Liver (tissue), 9 donors: ENCODE measurements around the gene KCNMB2. TPM values are rescaled to one million over a fixed set of nuclear protein-coding genes. Genes with fewer than 3 reads are reported as not detected.

ENCODE experiments used
- DNase-seq: peaks from one replicate; pipeline ENCODE4 v3.0.0-alpha.2; 2017; ENCODE audit warnings: low spot score
- H3K27ac ChIP-seq, 2 donors: one replicate each; pipeline ENCODE4 v1.7.0; 2013; ENCODE audit warnings: inconsistent platforms in 2 of 2, low read length in 2 of 2, control low read depth in 1 of 2, low read depth in 1 of 2, mild to moderate bottlenecking in 1 of 2
- H3K27me3 ChIP-seq, 4 donors: one replicate each; pipeline versions ENCODE4 v1.6.1 to v1.7.0; 2013; ENCODE audit warnings: low read length in 3 of 4, inconsistent platforms in 1 of 4, mild to moderate bottlenecking in 1 of 4, moderate library complexity in 1 of 4; ENCODE audit not compliant: control insufficient read depth in 4 of 4, insufficient read depth in 4 of 4
- H3K36me3 ChIP-seq, 4 donors: one replicate each; pipeline versions ENCODE4 v1.6.1 to v1.7.0; 2013; ENCODE audit warnings: low read length in 3 of 4, mild to moderate bottlenecking in 3 of 4, low read depth in 1 of 4, moderate library complexity in 1 of 4; ENCODE audit not compliant: control insufficient read depth in 4 of 4, insufficient read depth in 3 of 4
- H3K4me1 ChIP-seq, 4 donors: one replicate each; pipeline versions ENCODE4 v1.6.1 to v1.7.0; 2013; ENCODE audit warnings: low read length in 3 of 4, mild to moderate bottlenecking in 3 of 4, moderate library complexity in 1 of 4; ENCODE audit not compliant: control insufficient read depth in 4 of 4, insufficient read depth in 4 of 4
- H3K4me3 ChIP-seq, 3 donors: one replicate each; pipeline versions ENCODE4 v1.6.1 to v1.7.0; 2013; ENCODE audit warnings: low read length in 3 of 3, control low read depth in 1 of 3, low read depth in 1 of 3, mild to moderate bottlenecking in 1 of 3
- H3K9ac ChIP-seq, 2 donors: one replicate each; pipeline ENCODE4 v1.7.0; 2013; ENCODE audit warnings: low read length in 2 of 2, mild to moderate bottlenecking in 2 of 2, moderate library complexity in 2 of 2, control low read depth in 1 of 2, low read depth in 1 of 2
- H3K9me3 ChIP-seq, 4 donors: one replicate each; pipeline versions ENCODE4 v1.6.1 to v1.7.0; 2013; ENCODE audit warnings: low read length in 3 of 4; ENCODE audit not compliant: control insufficient read depth in 4 of 4
- EGR1 ChIP-seq, 2 donors: IDR thresholded peaks; 2 replicates each; pipeline ENCODE4 v1.6.1; 2016 to 2018; ENCODE audit warnings: antibody characterized with exemption in 2 of 2, low read depth in 2 of 2
- FOXA1 ChIP-seq: IDR thresholded peaks from 2 replicates; pipeline ENCODE4 v1.6.1; 2016; ENCODE audit warnings: antibody characterized with exemption
- FOXA2 ChIP-seq: IDR thresholded peaks from 2 replicates; pipeline ENCODE4 v1.6.1; 2016; ENCODE audit warnings: antibody characterized with exemption
- GABPA ChIP-seq, 2 donors: IDR thresholded peaks in 1 of 2; conservative IDR thresholded peaks in 1 of 2; 2 replicates each; pipeline ENCODE4 v1.6.1; 2016; ENCODE audit warnings: antibody characterized with exemption in 2 of 2, mild to moderate bottlenecking in 1 of 2, moderate library complexity in 1 of 2
- HNF4A ChIP-seq, 2 donors: conservative IDR thresholded peaks; 2 replicates each; pipeline ENCODE4 v1.6.1; 2016; ENCODE audit warnings: antibody characterized with exemption in 2 of 2, mild to moderate bottlenecking in 2 of 2
- HNF4G ChIP-seq: IDR thresholded peaks from 2 replicates; pipeline ENCODE4 v1.6.1; 2016; ENCODE audit warnings: antibody characterized with exemption
- JUND ChIP-seq, 2 donors: IDR thresholded peaks; 2 replicates each; pipeline ENCODE4 v1.6.1; 2016; ENCODE audit warnings: antibody characterized with exemption in 2 of 2
- NR2F2 ChIP-seq: IDR thresholded peaks from 2 replicates; pipeline ENCODE4 v1.6.1; 2016; ENCODE audit warnings: antibody characterized with exemption
- RAD21 ChIP-seq, 2 donors: IDR thresholded peaks; 2 replicates each; pipeline ENCODE4 v1.6.1; 2016; ENCODE audit warnings: antibody characterized with exemption in 2 of 2, mild to moderate bottlenecking in 2 of 2
- RXRA ChIP-seq, 2 donors: IDR thresholded peaks; 2 replicates each; pipeline ENCODE4 v1.6.1; 2017 to 2018; ENCODE audit warnings: antibody characterized with exemption in 2 of 2, mild to moderate bottlenecking in 1 of 2
- SP1 ChIP-seq: IDR thresholded peaks from 2 replicates; pipeline ENCODE4 v1.6.1; 2018; ENCODE audit warnings: antibody characterized with exemption, mild to moderate bottlenecking
- TAF1 ChIP-seq: conservative IDR thresholded peaks from 2 replicates; pipeline ENCODE4 v1.6.1; 2016; ENCODE audit warnings: antibody characterized with exemption, mild to moderate bottlenecking
- YY1 ChIP-seq: IDR thresholded peaks from 2 replicates; pipeline ENCODE4 v1.6.1; 2016; ENCODE audit warnings: antibody characterized with exemption, mild to moderate bottlenecking
- WGBS: extraction: QIAGEN DNeasy Blood & Tissue Kit; methylation state at CpG from one replicate; pipeline ENCODE4 v1.1.7; 2013; 5-methylcytosine and 5-hydroxymethylcytosine counted together
- polyA plus RNA-seq, 2 donors: library from polyadenylated mRNA; stranded (reverse) in 1 of 2; unstranded in 1 of 2; fragments of 200-250 nt in 1 of 2; fragments of >200 nt in 1 of 2; fragmentation: Nextera tagmentation in 1 of 2; extraction: Ambion mirVana in 1 of 2; gene quantifications; one replicate each; pipeline versions ENCODE4 v1.2.1 to v1.2.3, GENCODE V29; 2013 to 2015
- total RNA-seq, 2 donors: library from RNA; depleted of rRNA; stranded (reverse); fragments of >200 nt; gene quantifications; one replicate each; pipeline ENCODE4 v1.2.3, GENCODE V29; 2014
- TF ChIP-seq, protein P1 (sequence below): IDR thresholded peaks from 2 replicates; pipeline ENCODE4 v1.6.1; 2016; ENCODE audit warnings: antibody characterized with exemption
- TF ChIP-seq, protein P2 (sequence below): fragments of 150-350 bp; IDR thresholded peaks from 2 replicates; pipeline ENCODE4 v1.5.1; 2017; ENCODE audit warnings: improper control_type of control experiment, low read depth, low read length; ENCODE audit not compliant: missing input control
- TF ChIP-seq, protein P3 (sequence below): IDR thresholded peaks from 2 replicates; pipeline ENCODE4 v1.6.1; 2016; ENCODE audit warnings: antibody characterized with exemption
- TF ChIP-seq, protein P4 (sequence below): IDR thresholded peaks from 2 replicates; pipeline ENCODE4 v1.6.1; 2016; ENCODE audit warnings: antibody characterized with exemption, mild to moderate bottlenecking
- TF ChIP-seq, protein P5 (sequence below): IDR thresholded peaks from 2 replicates; pipeline ENCODE4 v1.6.1; 2016; ENCODE audit warnings: antibody characterized with exemption
- donor health status: healthy.
- donor health status: healthy.
- donor health status: healthy.
- donor health status: healthy.
- donor health status: healthy.

Gene KCNMB2
- total and polyA plus RNA-seq, 4 donors = 0.08 to 0.33 (median 0.16) TPM; not detected in 1

DNA sequence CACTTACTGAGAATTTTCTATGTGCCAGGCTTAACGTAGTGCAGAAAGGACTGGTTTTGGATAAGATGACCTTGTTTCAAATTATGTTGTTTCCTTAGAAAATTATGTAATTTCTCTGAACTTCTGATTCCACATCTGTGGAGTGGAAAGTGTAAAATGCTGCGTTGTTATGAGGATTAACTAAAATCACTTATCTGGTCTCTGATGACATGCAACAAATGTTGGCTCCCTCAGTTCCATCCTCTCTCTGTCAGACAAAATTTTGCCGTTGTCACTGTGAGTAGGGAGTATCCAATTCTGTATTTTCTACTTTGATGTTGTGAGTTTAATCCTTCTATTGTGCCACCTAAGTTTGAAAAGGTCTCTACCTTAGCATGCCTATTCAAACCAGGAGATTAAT is 175.5 kb downstream of the KCNMB2 start:
- no peak for DNase-seq
- H3K27me3 ChIP-seq = no peaks in the 10 kb centered on the region
- WGBS = 73% methylated on average over 3 of the region's 3 CpGs
- TF ChIP-seq NR2F2 (no peak), TAF1 (no peak), YY1 (no peak), RXRA (IDR thresholded peaks at IDR 0.05) (no peak), JUND (IDR thresholded peaks at IDR 0.05) (no peak), FOXA1 (no peak), HNF4G (no peak), GABPA (IDR thresholded peaks at IDR 0.05 in 1 of 2, conservative IDR thresholded peaks at IDR 0.05 in 1 of 2) (no peak), SP1 (no peak), FOXA2 (no peak), HNF4A (conservative IDR thresholded peaks at IDR 0.05) (no peak), RAD21 (IDR thresholded peaks at IDR 0.05) (no peak), EGR1 (IDR thresholded peaks at IDR 0.05; ENCODE audit: low read depth in 2 of 2) (no peak)
- TF ChIP-seq, protein P1, sequence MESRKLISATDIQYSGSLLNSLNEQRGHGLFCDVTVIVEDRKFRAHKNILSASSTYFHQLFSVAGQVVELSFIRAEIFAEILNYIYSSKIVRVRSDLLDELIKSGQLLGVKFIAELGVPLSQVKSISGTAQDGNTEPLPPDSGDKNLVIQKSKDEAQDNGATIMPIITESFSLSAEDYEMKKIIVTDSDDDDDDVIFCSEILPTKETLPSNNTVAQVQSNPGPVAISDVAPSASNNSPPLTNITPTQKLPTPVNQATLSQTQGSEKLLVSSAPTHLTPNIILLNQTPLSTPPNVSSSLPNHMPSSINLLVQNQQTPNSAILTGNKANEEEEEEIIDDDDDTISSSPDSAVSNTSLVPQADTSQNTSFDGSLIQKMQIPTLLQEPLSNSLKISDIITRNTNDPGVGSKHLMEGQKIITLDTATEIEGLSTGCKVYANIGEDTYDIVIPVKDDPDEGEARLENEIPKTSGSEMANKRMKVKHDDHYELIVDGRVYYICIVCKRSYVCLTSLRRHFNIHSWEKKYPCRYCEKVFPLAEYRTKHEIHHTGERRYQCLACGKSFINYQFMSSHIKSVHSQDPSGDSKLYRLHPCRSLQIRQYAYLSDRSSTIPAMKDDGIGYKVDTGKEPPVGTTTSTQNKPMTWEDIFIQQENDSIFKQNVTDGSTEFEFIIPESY = no peak
- TF ChIP-seq, protein P2, sequence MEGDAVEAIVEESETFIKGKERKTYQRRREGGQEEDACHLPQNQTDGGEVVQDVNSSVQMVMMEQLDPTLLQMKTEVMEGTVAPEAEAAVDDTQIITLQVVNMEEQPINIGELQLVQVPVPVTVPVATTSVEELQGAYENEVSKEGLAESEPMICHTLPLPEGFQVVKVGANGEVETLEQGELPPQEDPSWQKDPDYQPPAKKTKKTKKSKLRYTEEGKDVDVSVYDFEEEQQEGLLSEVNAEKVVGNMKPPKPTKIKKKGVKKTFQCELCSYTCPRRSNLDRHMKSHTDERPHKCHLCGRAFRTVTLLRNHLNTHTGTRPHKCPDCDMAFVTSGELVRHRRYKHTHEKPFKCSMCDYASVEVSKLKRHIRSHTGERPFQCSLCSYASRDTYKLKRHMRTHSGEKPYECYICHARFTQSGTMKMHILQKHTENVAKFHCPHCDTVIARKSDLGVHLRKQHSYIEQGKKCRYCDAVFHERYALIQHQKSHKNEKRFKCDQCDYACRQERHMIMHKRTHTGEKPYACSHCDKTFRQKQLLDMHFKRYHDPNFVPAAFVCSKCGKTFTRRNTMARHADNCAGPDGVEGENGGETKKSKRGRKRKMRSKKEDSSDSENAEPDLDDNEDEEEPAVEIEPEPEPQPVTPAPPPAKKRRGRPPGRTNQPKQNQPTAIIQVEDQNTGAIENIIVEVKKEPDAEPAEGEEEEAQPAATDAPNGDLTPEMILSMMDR = no peak
- TF ChIP-seq, protein P3, sequence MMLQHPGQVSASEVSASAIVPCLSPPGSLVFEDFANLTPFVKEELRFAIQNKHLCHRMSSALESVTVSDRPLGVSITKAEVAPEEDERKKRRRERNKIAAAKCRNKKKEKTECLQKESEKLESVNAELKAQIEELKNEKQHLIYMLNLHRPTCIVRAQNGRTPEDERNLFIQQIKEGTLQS = no peak
- TF ChIP-seq, protein P4, sequence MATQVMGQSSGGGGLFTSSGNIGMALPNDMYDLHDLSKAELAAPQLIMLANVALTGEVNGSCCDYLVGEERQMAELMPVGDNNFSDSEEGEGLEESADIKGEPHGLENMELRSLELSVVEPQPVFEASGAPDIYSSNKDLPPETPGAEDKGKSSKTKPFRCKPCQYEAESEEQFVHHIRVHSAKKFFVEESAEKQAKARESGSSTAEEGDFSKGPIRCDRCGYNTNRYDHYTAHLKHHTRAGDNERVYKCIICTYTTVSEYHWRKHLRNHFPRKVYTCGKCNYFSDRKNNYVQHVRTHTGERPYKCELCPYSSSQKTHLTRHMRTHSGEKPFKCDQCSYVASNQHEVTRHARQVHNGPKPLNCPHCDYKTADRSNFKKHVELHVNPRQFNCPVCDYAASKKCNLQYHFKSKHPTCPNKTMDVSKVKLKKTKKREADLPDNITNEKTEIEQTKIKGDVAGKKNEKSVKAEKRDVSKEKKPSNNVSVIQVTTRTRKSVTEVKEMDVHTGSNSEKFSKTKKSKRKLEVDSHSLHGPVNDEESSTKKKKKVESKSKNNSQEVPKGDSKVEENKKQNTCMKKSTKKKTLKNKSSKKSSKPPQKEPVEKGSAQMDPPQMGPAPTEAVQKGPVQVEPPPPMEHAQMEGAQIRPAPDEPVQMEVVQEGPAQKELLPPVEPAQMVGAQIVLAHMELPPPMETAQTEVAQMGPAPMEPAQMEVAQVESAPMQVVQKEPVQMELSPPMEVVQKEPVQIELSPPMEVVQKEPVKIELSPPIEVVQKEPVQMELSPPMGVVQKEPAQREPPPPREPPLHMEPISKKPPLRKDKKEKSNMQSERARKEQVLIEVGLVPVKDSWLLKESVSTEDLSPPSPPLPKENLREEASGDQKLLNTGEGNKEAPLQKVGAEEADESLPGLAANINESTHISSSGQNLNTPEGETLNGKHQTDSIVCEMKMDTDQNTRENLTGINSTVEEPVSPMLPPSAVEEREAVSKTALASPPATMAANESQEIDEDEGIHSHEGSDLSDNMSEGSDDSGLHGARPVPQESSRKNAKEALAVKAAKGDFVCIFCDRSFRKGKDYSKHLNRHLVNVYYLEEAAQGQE = no peak
- no peak overlapping the region for H3K27ac ChIP-seq
- no peaks in the 10 kb centered on the region for H3K4me1 ChIP-seq
- no peak overlapping the region for H3K4me3 ChIP-seq
- no peaks in the 10 kb centered on the region for H3K36me3 ChIP-seq
- peaks cover 0 to 2% (median 0%) of the 10 kb centered on the region in 4 donors for H3K9me3 ChIP-seq
- H3K9ac ChIP-seq = no peak overlapping the region

DNA sequence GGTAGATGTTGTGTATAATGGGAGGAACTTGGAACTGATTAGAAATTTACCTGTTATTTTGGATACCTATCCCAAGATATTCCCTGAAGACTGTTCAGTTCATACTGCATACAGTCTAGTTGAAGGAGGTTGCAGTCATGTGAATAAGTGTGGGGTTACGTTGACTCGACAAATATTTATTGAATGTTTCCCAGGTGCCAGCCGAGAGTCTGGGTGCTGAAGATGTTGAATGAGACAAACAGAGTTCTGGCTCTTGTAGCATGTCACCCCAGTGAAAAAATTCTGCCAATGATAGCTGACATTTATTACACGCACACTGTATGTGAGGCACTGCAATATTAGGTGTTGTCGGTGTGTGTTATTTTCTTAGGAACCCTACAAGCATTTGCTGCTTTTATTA is 176.0 kb downstream of the KCNMB2 start:
- Histone ChIP-seq H3K27me3 (no peaks in the 10 kb centered on the region), H3K36me3 (no peaks in the 10 kb centered on the region), H3K27ac (no peak overlapping the region), H3K4me1 (no peaks in the 10 kb centered on the region), H3K4me3 (no peak overlapping the region), H3K9me3 (peaks cover 0 to 2% (median 0%) of the 10 kb centered on the region in 4 donors), H3K9ac (no peak overlapping the region)
- 72% methylated on average over 5 of the region's 5 CpGs for WGBS
- DNase-seq = no peak
- TF ChIP-seq, protein P1 = no peak
- TF ChIP-seq, protein P2 = no peak
- TF ChIP-seq GABPA (IDR thresholded peaks at IDR 0.05 in 1 of 2, conservative IDR thresholded peaks at IDR 0.05 in 1 of 2) (no peak), FOXA1 (no peak), JUND (IDR thresholded peaks at IDR 0.05) (no peak), SP1 (no peak), FOXA2 (no peak), RAD21 (IDR thresholded peaks at IDR 0.05) (no peak), EGR1 (IDR thresholded peaks at IDR 0.05; ENCODE audit: low read depth in 2 of 2) (no peak), YY1 (no peak), RXRA (IDR thresholded peaks at IDR 0.05) (no peak), HNF4G (no peak)
- TF ChIP-seq, protein P5, sequence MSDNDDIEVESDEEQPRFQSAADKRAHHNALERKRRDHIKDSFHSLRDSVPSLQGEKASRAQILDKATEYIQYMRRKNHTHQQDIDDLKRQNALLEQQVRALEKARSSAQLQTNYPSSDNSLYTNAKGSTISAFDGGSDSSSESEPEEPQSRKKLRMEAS = no peak
- TF ChIP-seq, protein P3 = no peak
